NCI-H524 treated with DMSO at 0.1 percent for 48 hours (cell line): ENCODE results near the gene ZNF792.
"Not testable (repeated sequence)": the region's sequence is repeated elsewhere in the genome, so short reads cannot be mapped to it uniquely, and the experiment has no call there.

ENCODE experiments used
- DNase-seq: peaks from one replicate; lab custom pipeline; 2025; lab: John Stamatoyannopoulos, UW

ZNF792 gene

GRCh38 chr19:34998777-34999497 is 34.9 kb upstream of the ZNF792 start:
- DNase-seq: no peak

DNA sequence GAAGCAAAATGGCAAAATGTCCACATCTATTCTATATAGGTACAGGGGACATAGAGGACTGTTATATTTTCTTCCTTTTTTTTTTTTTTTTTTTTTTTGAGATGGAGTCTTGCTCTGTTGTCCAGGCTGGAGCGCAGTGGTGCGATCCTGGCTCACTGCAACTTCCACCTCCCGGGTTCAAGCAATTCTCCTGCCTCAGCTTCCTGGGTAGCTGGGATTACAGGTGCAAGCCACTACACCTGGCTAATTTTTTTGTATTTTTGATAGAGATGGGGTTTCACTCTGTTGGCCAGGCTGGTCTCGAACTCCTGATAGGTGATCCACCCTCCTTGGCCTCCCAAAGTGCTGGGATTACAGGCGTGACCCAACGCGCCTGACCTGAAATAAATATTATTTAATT is 34.2 kb upstream of the ZNF792 start:
- not testable (repeated sequence) for DNase-seq

- no peak for DNase-seq
Measured at GRCh38 chr19:34997071-34997617, 33.1 kb upstream of the ZNF792 start.

GRCh38 chr19:34995551-34995950 is 31.5 kb upstream of the ZNF792 start:
- DNase-seq: no peak

DNA sequence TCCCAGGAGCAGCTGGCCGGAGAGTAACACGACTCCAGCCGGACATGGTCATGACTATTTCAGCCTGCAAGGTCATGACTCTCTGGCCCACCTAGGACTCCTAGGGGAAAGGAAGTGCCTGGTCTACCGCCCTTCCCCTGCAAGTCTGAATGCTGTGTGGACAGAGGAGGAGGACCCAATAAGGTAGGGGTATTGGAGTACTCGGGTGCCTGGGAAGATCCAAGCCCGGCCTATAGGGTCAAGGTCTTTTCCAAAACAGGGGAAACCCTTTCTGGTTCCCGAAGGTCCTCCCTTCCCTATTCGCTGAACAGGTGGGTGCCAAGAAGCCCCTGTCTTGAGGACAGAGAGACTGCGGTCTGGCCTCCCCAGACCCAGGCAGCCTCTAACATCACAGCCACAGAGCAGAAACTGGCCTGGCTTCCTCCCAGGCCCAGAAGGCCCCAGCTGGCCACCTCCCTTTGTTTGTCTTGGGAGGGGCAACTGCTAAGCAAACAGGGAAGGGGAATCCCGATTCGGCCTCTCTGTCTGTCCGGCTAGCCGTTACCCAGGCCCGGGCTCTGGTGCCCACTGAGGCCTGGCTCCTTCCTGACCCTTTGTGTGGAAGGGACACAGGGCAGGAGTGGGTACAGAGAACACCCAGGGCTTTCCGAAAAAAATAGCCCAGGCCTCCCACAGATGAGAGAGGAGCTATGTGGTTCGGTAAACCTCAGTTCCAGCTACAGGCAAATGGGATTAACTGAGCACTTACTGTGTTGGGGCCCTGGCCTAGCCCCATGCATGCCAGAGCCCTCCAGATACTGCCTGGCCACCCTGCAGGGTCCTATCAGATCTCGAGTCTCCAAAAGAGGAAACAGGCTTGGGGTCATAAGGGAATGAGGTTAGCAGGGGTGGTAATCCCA is 30.9 kb upstream of the ZNF792 start:
- DNase-seq: no peak

GRCh38 chr19:34994286-34994642 is 30.2 kb upstream of the ZNF792 start:
- DNase-seq: no peak

- DNase-seq: not testable (repeated sequence)
Measured at GRCh38 chr19:34992582-34992981, 28.6 kb upstream of the ZNF792 start.

DNA sequence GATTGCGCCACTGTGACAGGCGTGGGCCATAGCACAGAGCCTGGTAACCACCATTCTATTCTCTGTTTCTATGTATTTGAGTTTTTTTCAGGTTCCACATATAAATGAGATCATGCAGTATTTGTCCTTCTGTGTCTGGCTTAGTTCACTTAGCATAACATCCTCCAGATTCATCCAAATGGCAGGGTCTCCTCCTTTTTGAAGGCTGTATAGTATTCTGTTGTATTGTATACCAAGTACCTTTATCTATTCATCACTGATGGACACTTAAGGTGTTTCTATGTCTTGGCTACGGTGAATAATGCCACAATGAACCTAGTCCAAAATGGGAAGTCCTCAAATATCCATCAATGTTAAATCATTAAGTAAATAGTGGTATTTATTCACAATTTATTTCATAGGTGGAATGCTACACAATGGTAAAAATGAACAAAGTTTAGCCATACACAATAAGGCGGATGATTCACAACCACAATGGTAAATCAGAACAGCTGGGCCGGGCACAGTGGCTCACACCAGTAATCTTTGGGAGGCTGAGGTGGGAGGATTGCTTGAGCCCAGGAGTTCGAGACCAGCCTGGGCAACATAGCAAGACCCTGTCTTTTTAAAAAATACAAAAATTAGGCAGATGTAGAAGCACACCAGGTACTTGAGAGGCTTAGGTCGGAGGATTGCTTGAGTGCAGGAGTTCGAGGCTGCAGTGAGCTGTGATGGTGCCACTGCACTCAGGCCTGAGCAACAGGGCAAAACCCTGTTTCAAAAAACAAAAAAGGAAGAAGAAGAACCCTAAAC is 27.7 kb upstream of the ZNF792 start:
- DNase-seq: no peak

DNA sequence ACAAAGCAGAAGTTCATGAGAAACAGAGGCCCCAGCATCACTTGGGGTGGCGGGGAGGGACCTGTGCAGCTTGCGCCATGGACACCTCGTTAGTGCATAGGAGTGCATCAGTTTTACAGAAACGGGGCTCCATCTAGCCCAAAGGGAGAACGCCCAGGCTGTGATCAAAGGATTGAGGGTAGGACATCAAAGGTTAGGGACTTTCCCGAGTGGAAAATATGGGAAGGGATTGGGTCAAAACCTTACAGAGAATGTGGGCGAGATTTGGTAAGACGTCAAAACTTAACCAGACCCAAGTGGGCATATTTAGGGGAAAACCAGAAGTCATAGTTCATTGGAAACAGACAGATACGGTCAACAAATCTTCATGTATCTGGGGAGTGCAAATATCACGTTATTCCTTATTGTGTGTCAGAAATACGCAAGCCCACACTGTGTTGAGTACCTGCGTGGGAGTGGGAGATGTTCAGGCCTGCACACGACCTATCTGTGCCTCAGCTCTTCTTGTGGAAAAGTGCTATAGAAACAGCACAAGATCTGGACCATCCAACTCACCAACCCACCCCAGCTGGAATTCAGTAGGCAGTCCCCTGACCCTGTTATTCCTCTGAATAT is 26.7 kb upstream of the ZNF792 start:
- no peak for DNase-seq

DNA sequence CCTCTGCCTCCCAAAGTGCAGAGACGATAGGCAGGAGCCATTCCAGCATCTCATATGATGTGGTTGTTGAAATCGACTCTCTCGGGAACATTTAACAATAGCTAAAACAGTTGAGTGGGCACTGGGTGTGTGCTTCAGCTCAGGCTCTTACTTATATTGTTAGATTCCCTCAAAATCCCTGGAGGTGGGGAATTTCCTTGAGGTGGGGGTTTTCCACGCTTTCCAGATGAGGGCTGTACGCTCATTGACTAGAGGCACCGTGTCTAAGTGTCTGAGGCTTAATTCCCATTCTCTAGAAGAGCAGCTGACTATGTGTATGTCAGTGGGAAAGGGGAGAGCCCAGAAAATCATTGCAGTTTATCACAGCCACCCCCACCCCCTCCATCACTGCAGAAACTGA is 25.3 kb upstream of the ZNF792 start:
- DNase-seq: no peak

- DNase-seq: no peak
Measured at GRCh38 chr19:34988119-34988518, 24.1 kb upstream of the ZNF792 start.

DNA sequence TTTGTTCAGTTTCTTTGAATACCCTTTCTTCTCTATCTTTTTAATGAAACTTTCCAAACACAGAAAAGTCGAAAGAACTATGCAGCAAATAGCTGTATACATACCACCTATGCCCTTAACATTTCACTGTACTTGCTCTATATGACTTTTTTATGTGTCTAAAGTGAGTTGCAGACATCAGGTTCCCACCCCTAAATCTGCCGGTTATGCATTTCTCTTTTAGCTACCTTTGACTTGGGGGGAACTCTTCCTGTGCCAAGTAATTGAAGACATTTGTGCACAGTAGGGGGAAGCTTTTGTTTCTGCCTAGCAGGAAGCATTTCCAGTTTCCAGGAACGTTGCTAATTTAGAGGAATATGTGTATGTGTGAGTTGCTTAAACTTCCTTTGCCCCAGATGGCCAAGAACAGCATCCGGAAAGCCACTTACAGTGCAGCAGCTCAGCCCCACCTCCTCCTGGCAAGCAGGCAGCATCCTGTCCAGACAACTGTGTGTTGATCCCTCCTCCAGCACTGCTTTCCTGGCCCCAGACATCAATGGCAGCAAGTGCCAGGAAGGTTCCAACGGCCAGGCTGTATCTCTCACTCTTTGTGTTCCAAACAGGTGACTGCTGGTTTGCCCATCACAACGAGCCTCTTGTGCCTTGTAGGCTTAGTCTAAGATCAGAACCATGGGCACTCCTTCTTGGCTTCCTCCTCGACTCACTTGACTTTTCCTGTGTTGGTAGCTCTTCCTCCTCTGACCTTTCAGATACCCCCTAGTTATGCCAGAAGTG is 21.4 kb upstream of the ZNF792 start:
- no peak for DNase-seq

DNA sequence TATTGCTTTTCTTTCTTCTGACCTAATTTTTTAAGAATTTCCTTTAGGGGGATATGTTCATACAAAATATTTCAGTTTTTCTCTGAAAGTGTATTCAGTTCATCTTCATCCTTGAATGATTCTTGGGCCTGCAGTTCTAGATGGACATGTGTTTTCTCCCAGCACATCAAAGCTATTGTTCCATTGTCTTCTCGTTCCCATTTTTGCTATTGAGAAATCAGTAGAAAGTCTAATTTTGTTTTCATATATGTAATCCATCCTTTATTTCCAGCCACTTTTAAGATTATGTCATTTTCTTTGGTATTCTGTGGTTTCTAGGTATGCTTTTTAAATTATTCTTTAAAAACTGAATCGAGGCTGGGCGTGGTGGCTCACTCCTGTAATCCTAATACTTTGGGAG is 20.3 kb upstream of the ZNF792 start:
- no peak for DNase-seq

GRCh38 chr19:34983786-34984185 is 19.8 kb upstream of the ZNF792 start:
- DNase-seq: no peak

DNA sequence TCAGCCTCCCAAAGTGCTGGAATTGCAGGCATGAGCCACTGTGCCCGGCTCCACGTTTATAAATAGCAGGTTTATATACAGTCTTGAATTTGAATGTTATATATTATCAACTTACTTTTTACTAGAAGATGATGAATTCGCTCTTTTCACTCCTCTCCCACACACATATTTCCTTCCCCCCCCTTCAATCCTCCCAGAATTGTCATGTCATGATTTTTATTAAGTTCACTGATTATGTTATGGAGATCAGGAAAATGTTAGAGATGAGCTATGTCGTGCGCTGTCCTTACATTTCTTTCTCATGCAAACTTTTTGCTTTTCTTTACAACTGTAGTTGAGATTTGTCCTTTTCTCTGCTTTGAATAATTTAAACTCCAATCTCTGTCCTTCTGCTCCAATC is 18.2 kb upstream of the ZNF792 start:
- DNase-seq: no peak

- no peak for DNase-seq
Measured at GRCh38 chr19:34979819-34980640, 16.0 kb upstream of the ZNF792 start.

DNA sequence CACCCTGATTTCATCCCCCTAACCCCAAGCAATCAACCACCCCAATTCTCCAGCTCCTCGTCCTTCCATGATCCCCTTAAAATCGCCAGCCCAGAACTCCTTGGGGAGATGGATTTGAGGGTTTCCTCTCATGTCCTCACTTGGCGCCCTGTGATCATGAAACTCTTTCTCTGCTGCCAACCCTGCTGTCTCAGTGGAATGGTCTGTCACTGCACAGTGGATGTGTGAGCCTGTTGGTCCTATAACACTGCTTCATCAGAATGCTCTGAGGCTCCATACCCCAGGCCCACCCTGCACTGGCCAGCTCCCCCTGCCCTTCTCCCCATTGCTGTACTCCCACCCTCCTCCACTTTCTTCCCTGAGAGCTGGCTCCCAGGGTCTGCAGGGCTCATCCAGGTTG is 12.6 kb upstream of the ZNF792 start:
- no peak for DNase-seq

- no peak for DNase-seq
Measured at GRCh38 chr19:34975056-34975455, 11.0 kb upstream of the ZNF792 start.

GRCh38 chr19:34974646-34975045 is 10.6 kb upstream of the ZNF792 start:
- no peak for DNase-seq

- no peak for DNase-seq
Measured at GRCh38 chr19:34972163-34972705, 8.2 kb upstream of the ZNF792 start.
